ENCODE results near the gene DOCK9. TPM values are rescaled to one million over a fixed set of nuclear protein-coding genes. Genes with fewer than 3 reads are reported as not detected.
A peak's percentile ranks its signal among the peaks of the same experiment; 100 is the strongest.

The DOCK9 gene
- 88.4 TPM for total RNA-seq

DNA sequence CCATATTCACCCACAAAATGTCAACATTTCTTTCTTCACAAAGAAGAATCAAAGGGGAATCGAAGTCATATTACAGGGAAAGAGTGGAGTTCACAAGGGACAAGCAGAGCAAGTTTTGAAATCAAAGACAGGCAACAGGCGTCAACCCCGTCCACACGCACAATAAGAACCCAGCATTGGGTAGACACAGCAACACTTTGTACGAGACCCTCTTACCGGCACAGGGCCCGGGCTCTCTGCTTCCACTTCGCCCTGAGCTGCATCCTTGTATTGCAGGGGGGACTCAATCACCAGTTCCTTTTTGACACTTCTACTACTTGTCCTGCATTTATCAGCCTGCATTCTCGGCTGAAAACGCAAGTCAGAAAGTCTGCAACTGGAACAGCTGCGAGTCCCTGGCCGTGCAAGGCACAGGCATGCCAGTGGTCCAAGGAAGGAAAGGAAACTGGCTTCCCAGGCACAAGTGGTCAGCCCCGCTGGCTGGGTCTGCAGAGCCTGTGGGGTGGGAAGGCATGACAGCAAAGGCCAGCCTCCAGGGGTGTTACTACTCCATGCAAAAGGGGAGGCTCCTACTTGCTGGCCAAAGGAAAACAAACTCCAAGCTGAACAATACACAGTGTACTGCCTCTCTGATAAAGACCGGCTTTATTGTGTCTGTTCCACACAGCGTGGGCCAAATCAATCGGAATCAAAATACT, at the start of gene DOCK9:
Gene DOCK9, minus strand, starts transcription at position 497 of the 698 bp plus-strand sequence. Its CDS starts 155 bp downstream, at position 342.
- intact Hi-C loops (cut with DNase I): no loop called here
- Histone ChIP-seq H3K4me3 (peak within 1 kb of the TSS; percentile 41 to 45), H3K27ac (peak within 1 kb of the TSS; percentile 79), H3K36me3 (no peaks in the 10 kb centered on the region), H3K9me3 (no peaks in the 10 kb centered on the region), H3K27me3 (no peaks in the 10 kb centered on the region), H3K4me1 (peaks cover 31% of the 10 kb centered on the region)
- TF ChIP-seq, protein P1, sequence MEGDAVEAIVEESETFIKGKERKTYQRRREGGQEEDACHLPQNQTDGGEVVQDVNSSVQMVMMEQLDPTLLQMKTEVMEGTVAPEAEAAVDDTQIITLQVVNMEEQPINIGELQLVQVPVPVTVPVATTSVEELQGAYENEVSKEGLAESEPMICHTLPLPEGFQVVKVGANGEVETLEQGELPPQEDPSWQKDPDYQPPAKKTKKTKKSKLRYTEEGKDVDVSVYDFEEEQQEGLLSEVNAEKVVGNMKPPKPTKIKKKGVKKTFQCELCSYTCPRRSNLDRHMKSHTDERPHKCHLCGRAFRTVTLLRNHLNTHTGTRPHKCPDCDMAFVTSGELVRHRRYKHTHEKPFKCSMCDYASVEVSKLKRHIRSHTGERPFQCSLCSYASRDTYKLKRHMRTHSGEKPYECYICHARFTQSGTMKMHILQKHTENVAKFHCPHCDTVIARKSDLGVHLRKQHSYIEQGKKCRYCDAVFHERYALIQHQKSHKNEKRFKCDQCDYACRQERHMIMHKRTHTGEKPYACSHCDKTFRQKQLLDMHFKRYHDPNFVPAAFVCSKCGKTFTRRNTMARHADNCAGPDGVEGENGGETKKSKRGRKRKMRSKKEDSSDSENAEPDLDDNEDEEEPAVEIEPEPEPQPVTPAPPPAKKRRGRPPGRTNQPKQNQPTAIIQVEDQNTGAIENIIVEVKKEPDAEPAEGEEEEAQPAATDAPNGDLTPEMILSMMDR (IDR thresholded peaks at IDR 0.05): peak in 1 of 3 experiments; percentile 33
- no peak for TF ChIP-seq POLR2A (IDR thresholded peaks at IDR 0.05)
- peak in 1 of 2 donors; percentile 54 for TF ChIP-seq POLR2AphosphoS5 (IDR thresholded peaks at IDR 0.05; ENCODE audit: insufficient read depth in 1 of 2, low read depth in 1 of 2)
- no peak for DNase-seq (ENCODE audit: extremely low spot score in 2 of 2)

GRCh38 chr13:99027260-99027659, 49.4 kb upstream of the DOCK9 start:
- DNase-seq (ENCODE audit: extremely low spot score in 2 of 2): no peak

GRCh38 chr13:99022941-99023340, 45.1 kb upstream of the DOCK9 start:
- H3K27ac ChIP-seq: no peak overlapping the region
- H3K27me3 ChIP-seq: no peaks in the 10 kb centered on the region
- intact Hi-C loops (cut with DNase I): no loop called here
- no peaks in the 10 kb centered on the region for H3K36me3 ChIP-seq
- TF ChIP-seq, protein P1 (IDR thresholded peaks at IDR 0.05): no peak
- no peak for TF ChIP-seq POLR2AphosphoS5 (IDR thresholded peaks at IDR 0.05; ENCODE audit: insufficient read depth in 1 of 2, low read depth in 1 of 2)
- TF ChIP-seq POLR2A (IDR thresholded peaks at IDR 0.05): no peak
- DNase-seq (ENCODE audit: extremely low spot score in 2 of 2): no peak
- H3K4me1 ChIP-seq: no peaks in the 10 kb centered on the region
- no peaks in the 10 kb centered on the region for H3K9me3 ChIP-seq
- no peak overlapping the region for H3K4me3 ChIP-seq

More at GRCh38 chr13:99027260-99027659, 49.4 kb upstream of the DOCK9 start:
- H3K9me3 ChIP-seq: no peaks in the 10 kb centered on the region
- H3K36me3 ChIP-seq: no peaks in the 10 kb centered on the region
- no peak overlapping the region for H3K27ac ChIP-seq
- no peaks in the 10 kb centered on the region for H3K27me3 ChIP-seq
- no peak for TF ChIP-seq POLR2AphosphoS5 (IDR thresholded peaks at IDR 0.05; ENCODE audit: insufficient read depth in 1 of 2, low read depth in 1 of 2)
- TF ChIP-seq POLR2A (IDR thresholded peaks at IDR 0.05): no peak
- TF ChIP-seq, protein P1 (IDR thresholded peaks at IDR 0.05): no peak
- H3K4me1 ChIP-seq: no peaks in the 10 kb centered on the region
- no peak overlapping the region for H3K4me3 ChIP-seq
- intact Hi-C loops (cut with DNase I): no loop called here

DNA sequence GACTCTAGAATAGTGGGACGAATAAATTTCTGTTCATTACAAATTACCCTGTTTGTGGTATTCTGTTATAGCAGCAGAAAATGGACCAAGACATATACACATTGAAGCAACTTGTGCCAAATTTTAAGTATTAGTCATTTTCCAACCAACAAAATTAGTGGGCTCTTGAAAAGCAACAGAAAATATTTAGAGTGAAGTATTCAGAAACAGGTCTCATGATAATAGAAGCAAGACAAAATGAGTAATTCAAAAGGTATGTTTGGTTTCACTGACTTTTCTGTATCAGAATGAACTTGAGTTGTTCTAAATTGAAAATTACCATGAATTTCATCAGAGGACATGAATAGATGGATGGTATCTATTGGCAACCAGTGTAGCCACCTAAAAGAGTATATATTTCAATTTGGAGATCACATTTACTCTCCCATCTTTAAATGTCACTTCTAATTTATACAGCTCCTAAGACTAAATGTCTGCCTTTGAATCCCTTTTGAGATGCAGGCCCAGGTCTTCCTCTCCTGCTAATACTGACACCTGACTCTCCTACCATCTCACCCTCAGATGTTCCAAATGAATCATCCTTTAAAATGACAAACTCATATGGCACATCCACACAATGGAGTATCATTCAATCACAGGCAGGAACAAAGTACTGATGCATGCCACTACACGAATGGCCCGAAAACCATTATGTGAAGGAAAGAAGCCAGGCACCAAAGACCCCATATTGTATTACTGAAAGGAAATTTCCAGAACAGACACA, 40.7 kb upstream of the DOCK9 start:
- TF ChIP-seq POLR2AphosphoS5 (IDR thresholded peaks at IDR 0.05; ENCODE audit: insufficient read depth in 1 of 2, low read depth in 1 of 2) (no peak), POLR2A (IDR thresholded peaks at IDR 0.05) (no peak)
- TF ChIP-seq, protein P1 (IDR thresholded peaks at IDR 0.05): no peak
- Histone ChIP-seq H3K4me3 (no peak overlapping the region), H3K4me1 (peaks cover 10% of the 10 kb centered on the region), H3K36me3 (no peaks in the 10 kb centered on the region), H3K9me3 (no peaks in the 10 kb centered on the region), H3K27ac (no peak overlapping the region), H3K27me3 (no peaks in the 10 kb centered on the region)
- no peak for DNase-seq (ENCODE audit: extremely low spot score in 2 of 2)
- intact Hi-C loops (cut with DNase I): loop anchor here (5.0 kb wide), 1 partner anchor 1831 kb away; no protein-coding TSS in a partner anchor
